ENCODE measurements around the gene DDB1.
"Not testable (repeated sequence)": the region's sequence is repeated elsewhere in the genome, so short reads cannot be mapped to it uniquely, and the experiment has no call there.

Gene DDB1

DNA sequence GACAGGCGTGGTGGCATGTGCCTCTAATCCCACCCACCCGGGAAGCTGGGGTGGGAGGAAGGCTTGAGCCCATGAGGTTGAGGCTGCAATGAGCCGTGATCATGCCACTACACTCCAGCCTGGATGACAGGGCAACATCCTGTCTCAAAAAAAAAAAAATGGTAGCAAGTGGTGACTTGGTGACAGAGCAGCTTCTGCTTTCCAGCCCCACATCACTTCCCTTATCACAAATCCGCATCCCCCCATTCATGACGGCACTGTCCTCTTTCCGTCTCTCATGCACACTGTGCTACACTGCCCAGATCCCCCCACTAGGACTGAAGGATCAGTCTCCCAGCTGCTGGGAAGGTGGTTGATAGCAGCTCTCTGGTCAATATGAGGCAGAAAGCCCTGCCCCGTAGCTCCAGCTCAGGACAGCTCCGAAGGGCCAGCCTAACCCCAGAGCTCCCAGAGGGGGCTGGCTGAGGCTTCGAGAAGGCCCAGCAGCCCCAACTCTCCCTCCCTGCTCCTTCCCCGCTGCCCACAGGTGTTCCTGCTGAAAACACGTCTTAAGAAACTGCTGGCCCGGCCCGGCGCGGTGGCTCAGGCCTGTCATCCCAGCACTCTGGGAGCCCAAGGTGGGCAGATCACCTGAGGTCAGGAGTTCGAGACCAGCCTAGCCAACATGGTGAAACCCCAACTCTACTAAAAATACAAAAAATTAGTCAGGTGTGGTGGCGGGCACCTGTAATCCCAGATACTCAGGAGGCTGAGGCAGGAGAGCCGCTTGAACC, 76.0 kb downstream of the DDB1 start:
- TF ChIP-seq POLR2A (IDR thresholded peaks at IDR 0.05; ENCODE audit: low read depth, low read length) = no peak
- no peak for TF ChIP-seq POLR2AphosphoS5 (IDR thresholded peaks at IDR 0.05; ENCODE audit: low read depth, low read length)
- no peak for TF ChIP-seq TAF1 (IDR thresholded peaks at IDR 0.05; ENCODE audit: borderline replicate concordance, low read depth, low read length)
- DNase-seq (ENCODE audit: insufficient read length) = no peak
- FAIRE-seq = no peak

DNA sequence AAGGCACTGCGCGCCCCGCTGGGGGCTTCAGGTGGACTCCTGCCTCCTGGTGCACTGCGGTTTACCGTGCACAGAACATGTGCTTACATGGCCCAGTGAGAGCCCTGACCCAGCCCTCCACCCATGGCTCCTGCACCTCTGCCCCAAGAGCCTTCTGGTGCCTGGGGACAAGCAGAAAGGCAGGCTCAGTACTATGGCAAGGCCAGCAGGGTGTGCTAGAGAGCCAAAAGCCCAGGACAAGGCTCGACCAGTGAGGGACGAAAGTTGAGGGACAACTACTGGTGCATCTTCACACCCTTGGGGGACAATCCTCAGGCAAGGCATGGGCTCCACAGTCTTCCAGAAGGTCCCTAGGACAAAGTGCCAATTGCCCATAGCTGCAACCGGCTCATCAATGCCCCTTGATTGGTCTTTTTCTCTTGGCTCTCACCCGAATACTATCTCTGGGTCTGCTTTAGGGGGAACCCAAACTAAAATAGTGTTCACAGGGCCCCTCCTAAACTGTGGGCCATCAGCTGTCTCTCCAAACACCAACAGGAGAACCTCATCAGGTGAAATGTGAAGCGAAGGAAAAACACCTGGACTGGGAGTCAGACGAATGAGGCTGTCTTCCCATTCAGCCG, 78.4 kb downstream of the DDB1 start:
- peak; percentile 80 for DNase-seq (ENCODE audit: insufficient read length)
- TF ChIP-seq POLR2AphosphoS5 (IDR thresholded peaks at IDR 0.05; ENCODE audit: low read depth, low read length) (no peak), TAF1 (IDR thresholded peaks at IDR 0.05; ENCODE audit: borderline replicate concordance, low read depth, low read length) (no peak), POLR2A (IDR thresholded peaks at IDR 0.05; ENCODE audit: low read depth, low read length) (no peak)
- FAIRE-seq = peak; percentile 87

DNA sequence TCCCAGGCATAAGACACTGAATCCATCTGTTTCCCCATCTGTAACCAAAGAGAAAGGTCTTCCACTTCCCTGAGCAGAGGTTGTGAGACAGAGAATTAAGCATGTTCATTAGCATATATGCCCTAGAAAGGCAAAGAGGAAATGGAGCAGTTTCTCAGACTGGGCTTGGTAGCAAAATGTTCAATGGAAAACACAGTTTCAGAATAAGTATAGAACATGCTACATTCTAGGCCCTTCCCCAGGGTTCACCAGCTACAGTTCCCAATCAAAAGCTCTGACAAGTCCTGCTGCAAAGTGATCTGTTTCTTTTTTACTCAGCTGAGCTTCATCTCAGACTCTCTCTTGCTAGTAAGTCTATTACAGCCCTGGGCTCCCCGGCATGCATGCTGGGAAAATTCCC, 80.6 kb downstream of the DDB1 start:
- DNase-seq (ENCODE audit: insufficient read length); FAIRE-seq: not testable (repeated sequence)

DNA sequence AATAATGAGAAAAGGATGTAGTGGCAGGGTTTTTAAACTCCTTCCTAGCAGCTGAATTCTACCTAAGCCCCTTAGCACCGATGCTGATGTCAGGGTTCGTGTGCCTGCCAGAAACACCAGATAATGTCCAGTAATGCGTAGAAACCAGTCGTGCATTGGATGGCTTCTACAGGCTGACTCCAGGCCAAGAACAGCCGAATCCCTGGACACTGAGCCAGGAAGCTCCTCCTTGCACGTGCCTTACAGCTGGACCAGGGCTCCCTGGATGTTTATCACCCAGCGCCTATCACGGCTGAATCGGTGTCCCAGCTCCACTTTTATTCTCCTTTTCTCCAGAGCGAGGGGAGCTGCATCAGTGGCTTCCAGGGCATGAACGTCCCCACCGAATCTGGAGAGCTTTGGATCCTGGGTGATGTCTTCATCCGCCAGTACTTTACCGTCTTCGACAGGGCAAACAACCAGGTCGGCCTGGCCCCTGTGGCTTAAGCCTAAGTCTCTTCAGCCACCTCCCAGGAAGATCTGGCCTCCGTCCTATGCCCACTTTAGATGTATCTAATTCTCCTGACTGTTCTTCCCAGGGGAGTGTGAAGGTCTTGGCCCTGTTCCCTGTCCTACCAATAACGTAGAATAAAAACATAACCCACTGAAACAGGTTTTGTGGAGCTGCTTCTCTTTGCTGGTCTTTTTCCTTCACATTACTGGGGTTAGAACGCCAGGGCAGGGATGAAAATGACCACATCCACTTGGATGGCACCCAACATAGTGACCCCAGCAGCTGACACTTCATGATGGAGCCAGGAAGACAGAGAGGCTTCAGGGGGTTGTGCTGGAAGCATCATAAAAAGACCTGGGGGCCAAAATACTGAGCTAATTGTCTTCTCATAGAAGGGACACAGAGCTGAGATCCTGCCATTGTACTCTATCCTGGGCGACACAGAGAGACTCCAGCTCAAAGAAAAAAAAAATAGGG, 81.8 kb downstream of the DDB1 start:
- not testable (repeated sequence) for FAIRE-seq

More for the DNA sequence above, 81.8 kb downstream of the DDB1 start:
- DNase-seq (ENCODE audit: insufficient read length) = not testable (repeated sequence)

Measured in GM12892 (cell line).